ENCODE measurements around the gene PLPP4. TPM values are rescaled to one million over a fixed set of nuclear protein-coding genes. Genes with fewer than 3 reads are reported as not detected.

Gene PLPP4
- total and polyA plus RNA-seq, 10 of the 15 experiments (the other 5 are each of a cell fraction or from before 2014, with no cell fraction given): 0.08 to 3.1 (median 0.26) TPM; not detected in 3

DNA sequence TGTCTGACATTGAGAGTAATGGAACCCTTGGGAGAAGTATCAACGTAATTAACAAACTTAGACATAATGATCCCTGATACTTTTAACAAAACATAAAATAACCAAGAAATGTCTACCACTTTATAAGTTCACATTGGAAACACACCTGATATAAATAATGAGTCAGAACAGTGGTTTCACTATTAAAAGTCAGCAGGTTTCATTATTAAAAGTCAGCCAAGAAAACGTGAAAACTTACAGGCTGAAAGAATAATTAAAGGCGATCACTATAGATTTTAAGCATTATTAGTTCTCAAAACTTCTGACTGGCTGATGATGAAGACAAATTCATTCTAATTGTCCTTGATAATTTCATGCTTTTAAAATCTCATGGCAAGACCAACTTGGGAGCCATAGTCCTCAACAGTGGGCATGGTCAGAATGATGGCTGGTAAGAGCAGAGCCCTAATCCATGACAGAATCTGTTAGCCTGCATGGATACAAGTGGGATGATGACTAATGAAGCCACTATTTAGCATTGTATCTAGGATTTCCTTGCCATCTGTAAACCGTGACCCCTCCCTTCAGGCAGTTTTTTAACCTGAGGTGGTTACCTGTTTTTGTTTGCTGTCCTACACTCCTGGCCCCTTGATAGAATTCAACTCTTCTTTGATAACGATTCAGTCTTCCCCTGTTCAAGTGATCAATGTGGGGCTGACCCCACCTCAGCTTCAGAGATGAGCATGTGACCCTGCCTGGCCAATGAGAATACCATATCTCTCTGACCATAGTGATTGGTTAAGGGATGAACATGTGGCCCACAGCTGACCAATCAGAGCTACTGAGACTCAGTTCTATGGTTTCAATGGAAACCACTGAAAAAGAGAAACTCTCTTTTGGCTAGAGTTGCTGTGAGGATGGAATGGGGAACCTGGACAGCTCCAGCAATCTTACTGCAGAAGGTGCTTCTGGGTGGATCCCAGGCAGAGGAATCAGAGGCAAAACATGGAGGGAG is 151.0 kb downstream of the PLPP4 start (continued):
- TF ChIP-seq, protein P1, sequence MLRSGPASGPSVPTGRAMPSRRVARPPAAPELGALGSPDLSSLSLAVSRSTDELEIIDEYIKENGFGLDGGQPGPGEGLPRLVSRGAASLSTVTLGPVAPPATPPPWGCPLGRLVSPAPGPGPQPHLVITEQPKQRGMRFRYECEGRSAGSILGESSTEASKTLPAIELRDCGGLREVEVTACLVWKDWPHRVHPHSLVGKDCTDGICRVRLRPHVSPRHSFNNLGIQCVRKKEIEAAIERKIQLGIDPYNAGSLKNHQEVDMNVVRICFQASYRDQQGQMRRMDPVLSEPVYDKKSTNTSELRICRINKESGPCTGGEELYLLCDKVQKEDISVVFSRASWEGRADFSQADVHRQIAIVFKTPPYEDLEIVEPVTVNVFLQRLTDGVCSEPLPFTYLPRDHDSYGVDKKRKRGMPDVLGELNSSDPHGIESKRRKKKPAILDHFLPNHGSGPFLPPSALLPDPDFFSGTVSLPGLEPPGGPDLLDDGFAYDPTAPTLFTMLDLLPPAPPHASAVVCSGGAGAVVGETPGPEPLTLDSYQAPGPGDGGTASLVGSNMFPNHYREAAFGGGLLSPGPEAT (IDR thresholded peaks at IDR 0.05; ENCODE audit: low read depth): no peak
- 0 out of 2 replicates have a peak, but pooled peaks have one; percentile 14 for TF ChIP-seq ZNF24 (IDR thresholded peaks at IDR 0.05)
- no peak for TF ChIP-seq CHD2 (IDR thresholded peaks at IDR 0.05; ENCODE audit: borderline replicate concordance, low read depth, low read length)
- no peak for TF ChIP-seq LARP7 (IDR thresholded peaks at IDR 0.05)
- peak; percentile 68; the same call in 1 of the 2 replicates for TF ChIP-seq NFIC (IDR thresholded peaks at IDR 0.05; ENCODE audit: low read depth, low read length)
- peak; percentile 26; the same call in 1 of the 2 replicates for TF ChIP-seq ATF7 (IDR thresholded peaks at IDR 0.05; ENCODE audit: low read depth)
- TF ChIP-seq NR2F1 (conservative IDR thresholded peaks at IDR 0.05): peak; percentile 71
- TF ChIP-seq, protein P2, sequence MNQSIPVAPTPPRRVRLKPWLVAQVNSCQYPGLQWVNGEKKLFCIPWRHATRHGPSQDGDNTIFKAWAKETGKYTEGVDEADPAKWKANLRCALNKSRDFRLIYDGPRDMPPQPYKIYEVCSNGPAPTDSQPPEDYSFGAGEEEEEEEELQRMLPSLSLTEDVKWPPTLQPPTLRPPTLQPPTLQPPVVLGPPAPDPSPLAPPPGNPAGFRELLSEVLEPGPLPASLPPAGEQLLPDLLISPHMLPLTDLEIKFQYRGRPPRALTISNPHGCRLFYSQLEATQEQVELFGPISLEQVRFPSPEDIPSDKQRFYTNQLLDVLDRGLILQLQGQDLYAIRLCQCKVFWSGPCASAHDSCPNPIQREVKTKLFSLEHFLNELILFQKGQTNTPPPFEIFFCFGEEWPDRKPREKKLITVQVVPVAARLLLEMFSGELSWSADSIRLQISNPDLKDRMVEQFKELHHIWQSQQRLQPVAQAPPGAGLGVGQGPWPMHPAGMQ (IDR thresholded peaks at IDR 0.05; ENCODE audit: borderline replicate concordance): no peak
- no peak for TF ChIP-seq MXI1 (IDR thresholded peaks at IDR 0.05; ENCODE audit: low read depth, low read length)
- TF ChIP-seq, protein P3, sequence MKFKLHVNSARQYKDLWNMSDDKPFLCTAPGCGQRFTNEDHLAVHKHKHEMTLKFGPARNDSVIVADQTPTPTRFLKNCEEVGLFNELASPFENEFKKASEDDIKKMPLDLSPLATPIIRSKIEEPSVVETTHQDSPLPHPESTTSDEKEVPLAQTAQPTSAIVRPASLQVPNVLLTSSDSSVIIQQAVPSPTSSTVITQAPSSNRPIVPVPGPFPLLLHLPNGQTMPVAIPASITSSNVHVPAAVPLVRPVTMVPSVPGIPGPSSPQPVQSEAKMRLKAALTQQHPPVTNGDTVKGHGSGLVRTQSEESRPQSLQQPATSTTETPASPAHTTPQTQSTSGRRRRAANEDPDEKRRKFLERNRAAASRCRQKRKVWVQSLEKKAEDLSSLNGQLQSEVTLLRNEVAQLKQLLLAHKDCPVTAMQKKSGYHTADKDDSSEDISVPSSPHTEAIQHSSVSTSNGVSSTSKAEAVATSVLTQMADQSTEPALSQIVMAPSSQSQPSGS (IDR thresholded peaks at IDR 0.05; ENCODE audit: low read length): peak; percentile 63
- TF ChIP-seq CHD1 (IDR thresholded peaks at IDR 0.05; ENCODE audit: low read depth, low read length): no peak
- TF ChIP-seq SMAD5 (IDR thresholded peaks at IDR 0.05; ENCODE audit: low read depth): no peak
- no peak for TF ChIP-seq SP1 (IDR thresholded peaks at IDR 0.05; ENCODE audit: low read depth, low read length)
- TF ChIP-seq, protein P4, sequence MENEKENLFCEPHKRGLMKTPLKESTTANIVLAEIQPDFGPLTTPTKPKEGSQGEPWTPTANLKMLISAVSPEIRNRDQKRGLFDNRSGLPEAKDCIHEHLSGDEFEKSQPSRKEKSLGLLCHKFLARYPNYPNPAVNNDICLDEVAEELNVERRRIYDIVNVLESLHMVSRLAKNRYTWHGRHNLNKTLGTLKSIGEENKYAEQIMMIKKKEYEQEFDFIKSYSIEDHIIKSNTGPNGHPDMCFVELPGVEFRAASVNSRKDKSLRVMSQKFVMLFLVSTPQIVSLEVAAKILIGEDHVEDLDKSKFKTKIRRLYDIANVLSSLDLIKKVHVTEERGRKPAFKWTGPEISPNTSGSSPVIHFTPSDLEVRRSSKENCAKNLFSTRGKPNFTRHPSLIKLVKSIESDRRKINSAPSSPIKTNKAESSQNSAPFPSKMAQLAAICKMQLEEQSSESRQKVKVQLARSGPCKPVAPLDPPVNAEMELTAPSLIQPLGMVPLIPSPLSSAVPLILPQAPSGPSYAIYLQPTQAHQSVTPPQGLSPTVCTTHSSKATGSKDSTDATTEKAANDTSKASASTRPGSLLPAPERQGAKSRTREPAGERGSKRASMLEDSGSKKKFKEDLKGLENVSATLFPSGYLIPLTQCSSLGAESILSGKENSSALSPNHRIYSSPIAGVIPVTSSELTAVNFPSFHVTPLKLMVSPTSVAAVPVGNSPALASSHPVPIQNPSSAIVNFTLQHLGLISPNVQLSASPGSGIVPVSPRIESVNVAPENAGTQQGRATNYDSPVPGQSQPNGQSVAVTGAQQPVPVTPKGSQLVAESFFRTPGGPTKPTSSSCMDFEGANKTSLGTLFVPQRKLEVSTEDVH (IDR thresholded peaks at IDR 0.05; ENCODE audit: low read depth, partially characterized antibody): no peak
- no peak for TF ChIP-seq EZH2 (IDR thresholded peaks at IDR 0.05; ENCODE audit: borderline replicate concordance, control insufficient read depth, low read depth, low read length)
- TF ChIP-seq, protein P5, sequence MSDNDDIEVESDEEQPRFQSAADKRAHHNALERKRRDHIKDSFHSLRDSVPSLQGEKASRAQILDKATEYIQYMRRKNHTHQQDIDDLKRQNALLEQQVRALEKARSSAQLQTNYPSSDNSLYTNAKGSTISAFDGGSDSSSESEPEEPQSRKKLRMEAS (IDR thresholded peaks at IDR 0.05; ENCODE audit: low read depth, low read length): no peak
- TF ChIP-seq CHD4 (IDR thresholded peaks at IDR 0.05): no peak
- no peak for TF ChIP-seq TCF7 (IDR thresholded peaks at IDR 0.05; ENCODE audit: borderline replicate concordance)
- TF ChIP-seq KLF5 (IDR thresholded peaks at IDR 0.05; ENCODE audit: partially characterized antibody): no peak
- TF ChIP-seq NR2C2 (IDR thresholded peaks at IDR 0.05; ENCODE audit: borderline replicate concordance, control insufficient read depth, insufficient read length, low read depth): no peak
- TF ChIP-seq POLR2AphosphoS5 (IDR thresholded peaks at IDR 0.05; ENCODE audit: low read length): no peak

Measured in GM12878 (cell line).